Common myeloid progenitor, CD34-positive (primary cell): ENCODE data around the gene SDK2.

ENCODE experiments used
- CTCF ChIA-PET: fragments of 350-600 bp; sonication (Branson Sonifier 250); formaldehyde crosslinking; loops from one replicate; lab custom pipeline; 2021; ENCODE audit warnings: antibody characterized with exemption; lab: Charles Lee
- POLR2A ChIA-PET: fragments of 350-600 bp; sonication (Branson Sonifier 250); formaldehyde crosslinking; loops from one replicate; lab custom pipeline; 2021; ENCODE audit warnings: antibody characterized with exemption; lab: Charles Lee
- DNase-seq, 3 donors: peaks; one replicate each; pipeline versions ENCODE4 v3.0.0 to v3.0.0-alpha.2; 2013
- H3K27ac ChIP-seq, 2 experiments: 1 replicate in 1 of 2; 2 replicates in 1 of 2; pipeline ENCODE4 v1.7.0; 2013; ENCODE audit warnings: inconsistent platforms in 2 of 2, low read length in 2 of 2, mild to moderate bottlenecking in 2 of 2, low read depth in 1 of 2, moderate library complexity in 1 of 2; ENCODE audit not compliant: severe bottlenecking in 2 of 2, insufficient read depth in 1 of 2, poor library complexity in 1 of 2
- H3K27me3 ChIP-seq, 5 experiments: replicated peaks in 2 of 5; 1 replicate in 3 of 5; 2 replicates in 2 of 5; pipeline versions ENCODE4 v1.6.1 to v1.7.0; 2013; ENCODE audit warnings: low read length in 4 of 5, mild to moderate bottlenecking in 2 of 5, moderate library complexity in 2 of 5, inconsistent platforms in 1 of 5; ENCODE audit not compliant: insufficient read depth in 5 of 5, control insufficient read depth in 4 of 5
- H3K36me3 ChIP-seq, 4 experiments: 1 replicate in 2 of 4; 2 replicates in 2 of 4; pipeline versions ENCODE4 v1.6.1 to v1.7.0; 2013; ENCODE audit warnings: low read length in 3 of 4, control low read depth in 1 of 4, mild to moderate bottlenecking in 1 of 4; ENCODE audit not compliant: control insufficient read depth in 4 of 4, insufficient read depth in 4 of 4
- H3K4me1 ChIP-seq, 4 experiments: 1 replicate in 3 of 4; 2 replicates in 1 of 4; pipeline versions ENCODE4 v1.6.1 to v1.7.1; 2013; ENCODE audit warnings: low read length in 3 of 4, mild to moderate bottlenecking in 3 of 4, control low read depth in 1 of 4, inconsistent platforms in 1 of 4, moderate library complexity in 1 of 4; ENCODE audit not compliant: control insufficient read depth in 4 of 4, insufficient read depth in 4 of 4; ENCODE audit errors: control extremely low read depth in 1 of 4
- H3K4me3 ChIP-seq, 7 experiments: 1 replicate in 4 of 7; 2 replicates in 3 of 7; pipeline versions ENCODE4 v1.5.1 to v1.7.0; 2013; ENCODE audit warnings: mild to moderate bottlenecking in 7 of 7, low read length in 6 of 7, moderate library complexity in 6 of 7, inconsistent platforms in 2 of 7, low read depth in 2 of 7, control low read depth in 1 of 7; ENCODE audit not compliant: insufficient read depth in 4 of 7, control insufficient read depth in 1 of 7; ENCODE audit errors: extremely low read depth in 1 of 7
- H3K9me3 ChIP-seq, 5 experiments: 1 replicate in 4 of 5; 2 replicates in 1 of 5; pipeline versions ENCODE4 v1.6.1 to v1.7.1; 2013; ENCODE audit warnings: low read length in 4 of 5, mild to moderate bottlenecking in 2 of 5, inconsistent platforms in 1 of 5, low read depth in 1 of 5, moderate library complexity in 1 of 5; ENCODE audit not compliant: control insufficient read depth in 4 of 5, insufficient read depth in 2 of 5; ENCODE audit errors: control extremely low read depth in 1 of 5
- WGBS: methylation state at CpG from one replicate; pipeline ENCODE4 v1.1.5; 2013; ENCODE audit not compliant: insufficient coverage; 5-methylcytosine and 5-hydroxymethylcytosine counted together

The SDK2 gene

GRCh38 chr17:73391331-73392265, 252.6 kb downstream of the SDK2 start:
- ChIA-PET CTCF (no interaction called here), POLR2A (no interaction called here)
- no peaks in the 10 kb centered on the region for H3K9me3 ChIP-seq
- no peak for DNase-seq
- H3K36me3 ChIP-seq = peaks cover 0 to 35% (median 0%) of the 10 kb centered on the region in 4 experiments
- no peaks in the 10 kb centered on the region for H3K27me3 ChIP-seq
- H3K4me1 ChIP-seq = no peaks in the 10 kb centered on the region
- no peak overlapping the region for H3K27ac ChIP-seq
- WGBS = 96% methylated on average over 16 of the region's 24 CpGs
- no peak overlapping the region for H3K4me3 ChIP-seq

- no peaks in the 10 kb centered on the region for H3K4me1 ChIP-seq
- ChIA-PET POLR2A (interaction anchor here (0.6 kb wide), 1 partner anchor 1830 kb away, joined by 3 read pairs; no protein-coding TSS in a partner anchor), CTCF (no interaction called here)
- no peaks in the 10 kb centered on the region for H3K9me3 ChIP-seq
- H3K27me3 ChIP-seq = no peaks in the 10 kb centered on the region
- peaks cover 0 to 36% (median 0%) of the 10 kb centered on the region in 4 experiments for H3K36me3 ChIP-seq
- WGBS = 97% methylated on average over 9 of the region's 11 CpGs
- H3K4me3 ChIP-seq = no peak overlapping the region
- no peak overlapping the region for H3K27ac ChIP-seq
- DNase-seq = no peak
Measured at GRCh38 chr17:73390851-73391250, 253.4 kb downstream of the SDK2 start.

- DNase-seq = no peak
- WGBS = 97% methylated on average over 6 of the region's 16 CpGs
- H3K4me1 ChIP-seq = no peaks in the 10 kb centered on the region
- no peak overlapping the region for H3K27ac ChIP-seq
- H3K36me3 ChIP-seq = peaks cover 0 to 42% (median 0%) of the 10 kb centered on the region in 4 experiments
- no peaks in the 10 kb centered on the region for H3K27me3 ChIP-seq
- POLR2A ChIA-PET = interaction anchor here (0.6 kb wide), 1 partner anchor 1830 kb away, joined by 3 read pairs; no protein-coding TSS in a partner anchor
- CTCF ChIA-PET = no interaction called here
- no peaks in the 10 kb centered on the region for H3K9me3 ChIP-seq
- no peak overlapping the region for H3K4me3 ChIP-seq
Measured at GRCh38 chr17:73390221-73390620, 254.0 kb downstream of the SDK2 start.

GRCh38 chr17:73389411-73389810, 254.8 kb downstream of the SDK2 start:
- Histone ChIP-seq H3K4me3 (no peak overlapping the region), H3K9me3 (no peaks in the 10 kb centered on the region), H3K27ac (no peak overlapping the region), H3K36me3 (peaks cover 0 to 42% (median 0%) of the 10 kb centered on the region in 4 experiments), H3K27me3 (no peaks in the 10 kb centered on the region), H3K4me1 (no peaks in the 10 kb centered on the region)
- ChIA-PET POLR2A (no interaction called here), CTCF (no interaction called here)
- no peak for DNase-seq
- 100% methylated on average over 1 of the region's 6 CpGs for WGBS

GRCh38 chr17:73388578-73388905, 255.7 kb downstream of the SDK2 start:
- no peaks in the 10 kb centered on the region for H3K9me3 ChIP-seq
- DNase-seq = no peak
- ChIA-PET POLR2A (no interaction called here), CTCF (no interaction called here)
- no peaks in the 10 kb centered on the region for H3K4me1 ChIP-seq
- peaks cover 0 to 44% (median 0%) of the 10 kb centered on the region in 4 experiments for H3K36me3 ChIP-seq
- H3K27me3 ChIP-seq = peaks cover 0 to 1% (median 0%) of the 10 kb centered on the region in 5 experiments
- no peak overlapping the region for H3K27ac ChIP-seq
- H3K4me3 ChIP-seq = no peak overlapping the region

- 87% methylated on average over 16 of the region's 28 CpGs for WGBS
- no peak overlapping the region for H3K4me3 ChIP-seq
- H3K4me1 ChIP-seq = no peaks in the 10 kb centered on the region
- H3K36me3 ChIP-seq = peaks cover 0 to 40% (median 0%) of the 10 kb centered on the region in 4 experiments
- DNase-seq = no peak
- peaks cover 0 to 1% (median 0%) of the 10 kb centered on the region in 5 experiments for H3K27me3 ChIP-seq
- H3K9me3 ChIP-seq = no peaks in the 10 kb centered on the region
- no peak overlapping the region for H3K27ac ChIP-seq
- POLR2A ChIA-PET = no interaction called here
- CTCF ChIA-PET = interaction anchor here (1.6 kb wide), 1 partner anchor 10 kb away, joined by 3 read pairs; no protein-coding TSS in a partner anchor
Measured at GRCh38 chr17:73387746-73388577, 256.3 kb downstream of the SDK2 start.
